ENCODE results near the gene POLDIP3.

DNA sequence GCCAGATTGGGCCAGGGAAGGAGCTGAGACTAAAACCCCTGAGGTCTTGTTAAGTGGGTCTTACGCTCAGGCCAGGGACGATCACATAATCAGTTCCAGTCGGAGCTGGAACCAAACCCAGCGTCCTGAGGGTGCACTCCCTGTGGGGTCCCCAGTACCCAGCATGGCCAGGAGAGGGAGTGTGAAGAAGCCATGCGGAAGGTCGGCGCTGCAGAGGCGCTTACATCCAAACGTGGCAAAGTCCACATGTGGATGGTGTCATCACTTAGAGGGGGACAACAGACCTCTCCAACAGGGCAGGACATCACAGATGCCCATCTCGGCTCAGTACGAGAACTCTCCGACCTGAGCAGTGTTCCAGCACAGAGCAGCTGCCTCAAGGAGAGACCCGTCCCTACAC, 17.4 kb upstream of the POLDIP3 start:
- TF ChIP-seq CTCF (conservative IDR thresholded peaks at IDR 0.05; ENCODE audit: low read length) (peak; percentile 31), EZH2phosphoT487 (IDR thresholded peaks at IDR 0.05; ENCODE audit: borderline replicate concordance) (no peak)

Data from Loucy (cell line).